ENCODE data around the gene HK1. TPM values are rescaled to one million over a fixed set of nuclear protein-coding genes. Genes with fewer than 3 reads are reported as not detected.

Gene HK1
- total RNA-seq, 1 donor from 2014 or later: 58.3 TPM

DNA sequence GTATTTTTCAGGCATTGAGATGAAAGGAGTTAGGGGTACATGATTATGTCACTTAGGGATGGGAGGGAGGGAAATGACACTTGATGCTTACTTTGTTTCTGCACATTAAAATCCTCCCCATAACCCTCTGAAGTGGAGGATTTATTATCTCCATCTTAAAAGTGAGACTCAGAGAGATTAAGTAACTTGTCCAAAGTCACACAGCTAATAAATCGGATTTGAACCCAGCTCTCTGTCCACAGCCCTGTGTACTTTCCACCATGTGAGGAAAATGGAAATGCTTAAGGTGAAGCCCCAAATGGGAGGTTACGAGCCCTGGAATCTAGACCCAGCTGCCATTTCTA is 58.6 kb downstream of the HK1 start:
- intact Hi-C loops (cut with DNase I): no loop called here
- ATAC-seq (no peak), DNase-seq (ENCODE audit: low spot score) (no peak)

DNA sequence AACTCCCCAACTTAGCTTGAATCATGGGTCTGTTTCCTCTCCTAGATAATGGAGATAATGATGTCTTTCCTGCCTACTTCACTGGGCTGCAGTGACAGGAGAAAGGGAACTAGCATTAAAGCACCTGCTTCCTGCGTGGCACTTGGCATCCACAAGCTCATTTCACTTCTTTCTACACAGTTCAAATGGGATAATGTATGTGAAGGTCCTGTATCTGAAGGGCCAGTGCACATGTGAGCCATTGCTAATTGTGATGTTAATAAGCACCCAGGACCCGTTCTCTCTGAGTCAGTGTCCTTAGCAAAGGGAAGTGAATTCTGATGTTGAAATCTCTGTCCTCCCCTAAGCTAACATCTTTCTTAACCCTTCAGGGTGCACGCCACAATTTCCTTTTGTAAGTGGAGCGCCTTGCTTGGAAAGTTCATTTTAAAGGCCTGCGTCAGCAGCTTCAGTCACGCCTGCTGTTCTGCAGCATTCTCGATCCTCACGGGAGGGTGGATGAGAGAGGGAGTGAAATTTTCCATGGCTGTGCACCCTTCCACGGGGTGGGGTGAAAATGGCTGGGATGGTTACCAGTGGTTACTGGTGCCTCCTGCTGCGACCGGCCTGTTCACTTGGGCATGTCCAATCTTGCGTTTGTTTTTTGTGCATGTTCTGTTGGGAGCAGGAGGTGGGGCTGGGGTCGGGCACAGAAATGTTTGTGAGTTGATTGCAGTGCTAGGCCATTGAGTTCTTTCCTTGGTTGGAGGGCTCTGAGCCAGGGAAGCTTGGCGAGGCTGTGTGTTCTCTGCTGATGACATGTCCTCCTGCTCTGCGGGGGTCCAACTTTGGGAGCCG is 59.2 kb downstream of the HK1 start:
- intact Hi-C loops (cut with DNase I): no loop called here
- ATAC-seq (peak; percentile 33), DNase-seq (ENCODE audit: low spot score) (no peak)

DNA sequence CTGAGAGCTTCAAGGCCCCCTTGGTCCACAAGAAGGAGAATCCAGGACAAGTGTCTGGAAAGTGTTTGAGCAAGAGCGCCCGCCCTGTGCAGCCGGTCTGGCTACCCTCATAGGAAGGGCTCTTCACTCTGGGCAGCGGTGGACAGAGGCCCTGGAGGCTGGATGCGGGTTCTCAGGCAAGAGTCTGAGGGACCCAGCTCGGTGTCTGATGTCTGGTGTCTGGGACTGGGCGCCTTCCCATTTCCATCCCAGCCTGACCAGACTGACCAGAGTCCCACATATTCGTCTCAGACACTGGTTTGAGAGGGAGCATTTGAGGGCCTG is 59.8 kb downstream of the HK1 start:
- intact Hi-C loops (cut with DNase I): no loop called here
- ATAC-seq (no peak), DNase-seq (ENCODE audit: low spot score) (no peak)

DNA sequence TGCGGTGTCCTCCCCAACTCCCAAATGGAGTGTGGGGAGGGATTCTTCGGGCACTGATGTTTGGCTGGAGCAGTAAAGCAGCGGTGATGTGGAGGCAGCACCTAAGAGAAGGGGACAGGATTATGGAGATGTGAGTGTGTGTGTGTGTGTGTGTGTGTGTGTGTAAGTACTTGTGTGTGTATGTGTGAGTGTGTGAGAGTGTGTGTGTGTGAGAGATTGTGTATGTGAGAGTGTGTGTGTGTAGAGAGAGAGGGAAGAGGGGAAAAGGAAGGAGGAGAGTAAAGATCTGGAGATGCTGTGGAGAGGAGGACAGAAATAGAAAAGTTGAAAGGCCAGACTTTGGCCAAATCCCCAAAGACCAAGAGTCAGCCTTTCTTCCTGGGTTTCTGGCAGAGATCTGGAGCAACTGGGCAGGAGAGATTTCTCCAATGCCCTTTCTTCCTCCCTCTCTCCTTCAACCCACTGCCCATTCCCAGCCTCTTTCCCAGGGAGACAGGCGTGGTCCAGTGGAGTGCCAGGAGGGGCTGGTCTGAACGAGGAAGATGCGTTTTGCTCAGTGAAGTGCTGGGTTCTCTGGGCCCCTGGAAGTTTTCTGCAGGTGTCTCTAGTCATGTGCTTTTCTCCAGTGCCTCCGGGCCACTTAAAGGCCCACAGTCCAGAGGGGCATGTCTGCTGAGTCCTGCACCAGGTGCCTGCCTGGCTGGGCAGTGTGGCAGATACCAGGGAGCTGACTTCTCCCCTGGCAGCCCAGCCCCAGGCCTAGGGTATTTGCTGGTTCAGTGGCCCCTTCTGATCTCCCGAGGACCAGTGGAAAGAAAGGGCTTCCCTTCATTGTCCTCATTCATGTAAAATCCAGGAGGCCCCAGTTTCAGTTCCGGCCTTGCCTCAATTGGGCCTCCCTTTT is 60.5 kb downstream of the HK1 start:
- DNase-seq (ENCODE audit: low spot score): no peak
- peak; percentile 11 for ATAC-seq
- intact Hi-C loops (cut with DNase I): no loop called here

DNA sequence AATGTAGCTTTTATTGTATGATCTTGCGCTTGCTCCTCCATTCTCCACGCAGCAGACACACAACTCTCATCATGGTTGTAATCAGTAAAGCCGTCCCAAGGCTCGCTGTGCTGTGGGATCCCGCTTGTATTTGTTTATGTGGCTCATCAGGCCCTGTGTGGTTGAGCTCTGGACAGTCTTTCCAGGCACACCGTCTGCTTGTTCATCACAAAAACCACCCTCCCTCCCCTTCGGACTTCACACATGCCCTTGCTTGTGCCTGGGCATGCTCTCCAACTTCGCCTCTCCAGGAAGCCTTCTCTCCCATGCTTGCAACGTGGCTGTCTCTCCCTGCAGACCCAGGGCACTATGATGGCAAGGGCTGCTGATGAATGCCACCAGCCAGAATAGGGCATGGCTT is 62.4 kb downstream of the HK1 start:
- ATAC-seq (no peak), DNase-seq (ENCODE audit: low spot score) (no peak)
- intact Hi-C loops (cut with DNase I): no loop called here

DNA sequence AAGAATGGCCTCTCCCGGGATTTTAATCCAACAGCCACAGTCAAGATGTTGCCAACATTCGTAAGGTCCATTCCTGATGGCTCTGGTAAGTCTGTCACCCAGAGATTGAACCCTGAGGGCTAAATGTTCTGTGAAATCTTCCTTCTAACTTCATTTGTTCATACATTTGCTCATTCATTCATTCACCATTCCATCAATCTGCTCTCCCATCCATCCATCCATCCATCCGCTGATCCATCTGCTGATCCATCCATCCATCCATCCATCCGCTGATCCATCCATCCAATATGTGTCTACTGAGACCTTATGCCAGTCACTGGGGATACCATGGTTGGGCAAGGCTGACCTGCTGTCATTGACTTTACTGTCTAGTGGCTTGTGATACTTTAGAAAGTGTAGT is 65.6 kb downstream of the HK1 start:
- DNase-seq (ENCODE audit: low spot score) (no peak), ATAC-seq (no peak)
- intact Hi-C loops (cut with DNase I): no loop called here

DNA sequence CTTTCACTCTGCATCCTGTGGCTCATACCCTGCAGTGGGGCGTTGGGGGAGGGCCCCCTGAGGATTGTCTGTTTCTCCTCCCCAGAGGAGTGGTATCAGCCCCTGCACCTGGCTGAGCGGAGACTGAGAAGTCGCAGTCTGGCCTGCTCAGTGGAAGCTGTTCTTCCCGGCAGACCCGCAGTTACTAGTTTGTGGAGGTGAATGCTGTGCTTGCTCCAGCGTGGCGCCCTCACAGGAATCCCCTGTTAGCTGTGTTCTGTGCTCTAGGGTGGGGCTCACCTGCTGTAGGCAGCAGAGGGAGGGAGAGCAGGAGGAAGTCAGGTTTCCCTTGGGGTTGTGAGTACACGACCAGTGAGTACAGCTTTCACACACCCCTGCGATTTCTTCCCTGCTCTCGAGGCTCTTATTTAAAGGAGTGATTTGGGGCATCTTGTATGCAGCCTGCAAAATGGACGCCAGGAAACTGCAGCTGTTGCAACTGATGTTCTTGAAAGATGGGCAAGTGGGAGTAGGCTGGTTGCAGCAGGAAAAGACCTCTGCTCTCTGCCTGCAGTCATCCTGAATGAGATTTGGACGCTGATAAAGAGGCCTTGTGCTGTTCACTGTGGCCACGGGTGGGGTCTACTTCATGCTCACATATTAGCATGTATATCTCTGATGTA is 66.4 kb downstream of the HK1 start:
- ATAC-seq (no peak), DNase-seq (ENCODE audit: low spot score) (no peak)
- intact Hi-C loops (cut with DNase I): no loop called here

DNA sequence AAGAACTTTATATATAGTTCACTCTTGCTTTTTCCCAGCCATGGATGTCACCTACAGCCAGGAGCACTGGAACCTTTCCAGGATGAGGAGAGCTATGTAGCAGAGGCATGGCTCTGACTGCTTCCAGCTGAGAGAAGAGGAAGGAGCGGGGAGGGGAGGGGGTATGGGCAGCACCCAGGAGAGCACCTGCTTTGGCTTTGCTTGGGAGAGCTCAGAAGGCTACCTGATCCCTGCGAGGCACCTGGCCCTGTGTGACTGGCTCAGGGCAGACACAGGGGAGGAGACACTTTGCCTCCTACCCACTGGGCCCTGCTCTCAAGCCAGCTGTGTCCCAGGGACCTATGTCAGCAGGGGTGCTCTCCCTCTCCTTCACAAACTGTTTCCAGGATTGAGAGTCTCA is 67.1 kb downstream of the HK1 start:
- no peak for ATAC-seq
- intact Hi-C loops (cut with DNase I): no loop called here
- no peak for DNase-seq (ENCODE audit: low spot score)

DNA sequence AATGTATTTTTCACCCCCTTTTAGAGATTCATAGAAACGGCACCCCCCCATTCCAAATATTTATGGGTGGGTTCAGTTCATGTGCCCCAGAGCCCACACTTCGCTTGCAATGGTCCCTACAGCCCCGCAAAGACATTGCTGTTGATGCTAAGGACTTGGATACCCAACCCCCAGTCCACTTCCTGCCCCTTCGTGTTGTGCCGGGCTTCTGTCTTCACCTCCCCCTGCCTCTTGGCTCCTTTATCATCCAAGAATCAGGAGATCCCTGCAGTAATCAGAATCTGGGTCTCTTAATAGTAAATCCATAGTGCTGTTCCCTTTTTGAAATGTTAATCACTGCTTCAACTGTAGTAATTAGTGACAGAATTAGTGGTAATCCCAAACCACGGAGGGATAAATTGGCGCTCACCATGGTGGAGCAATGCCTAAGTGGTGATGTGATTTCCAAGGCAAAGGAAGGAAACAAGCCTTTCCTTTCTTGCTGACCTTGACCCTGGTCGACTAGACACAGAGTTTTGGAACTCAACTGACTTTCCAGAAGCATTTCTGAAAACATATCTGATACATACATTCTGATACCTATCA is 67.7 kb downstream of the HK1 start:
- ATAC-seq (no peak), DNase-seq (ENCODE audit: low spot score) (no peak)
- intact Hi-C loops (cut with DNase I): no loop called here

DNA sequence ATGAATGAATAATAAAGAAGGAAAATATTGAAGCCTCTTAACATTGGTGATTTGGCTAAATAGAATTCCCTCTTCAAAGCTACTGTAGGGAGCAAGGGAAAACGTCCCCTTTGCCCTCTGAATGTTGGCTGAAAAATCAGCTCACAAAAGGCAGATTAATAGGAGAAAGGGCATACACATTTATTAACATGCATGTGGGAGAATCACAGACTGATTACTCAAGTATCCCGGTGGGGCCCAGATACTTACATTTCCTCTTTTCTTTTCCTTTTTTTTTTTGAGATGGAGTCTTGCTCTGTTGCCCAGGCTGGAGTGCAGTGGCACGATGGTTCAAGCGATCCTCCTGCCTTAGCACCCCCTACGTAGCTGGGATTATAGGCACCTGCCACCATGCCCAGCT is 68.5 kb downstream of the HK1 start:
- intact Hi-C loops (cut with DNase I): no loop called here
- ATAC-seq: no peak
- no peak for DNase-seq (ENCODE audit: low spot score)

DNA sequence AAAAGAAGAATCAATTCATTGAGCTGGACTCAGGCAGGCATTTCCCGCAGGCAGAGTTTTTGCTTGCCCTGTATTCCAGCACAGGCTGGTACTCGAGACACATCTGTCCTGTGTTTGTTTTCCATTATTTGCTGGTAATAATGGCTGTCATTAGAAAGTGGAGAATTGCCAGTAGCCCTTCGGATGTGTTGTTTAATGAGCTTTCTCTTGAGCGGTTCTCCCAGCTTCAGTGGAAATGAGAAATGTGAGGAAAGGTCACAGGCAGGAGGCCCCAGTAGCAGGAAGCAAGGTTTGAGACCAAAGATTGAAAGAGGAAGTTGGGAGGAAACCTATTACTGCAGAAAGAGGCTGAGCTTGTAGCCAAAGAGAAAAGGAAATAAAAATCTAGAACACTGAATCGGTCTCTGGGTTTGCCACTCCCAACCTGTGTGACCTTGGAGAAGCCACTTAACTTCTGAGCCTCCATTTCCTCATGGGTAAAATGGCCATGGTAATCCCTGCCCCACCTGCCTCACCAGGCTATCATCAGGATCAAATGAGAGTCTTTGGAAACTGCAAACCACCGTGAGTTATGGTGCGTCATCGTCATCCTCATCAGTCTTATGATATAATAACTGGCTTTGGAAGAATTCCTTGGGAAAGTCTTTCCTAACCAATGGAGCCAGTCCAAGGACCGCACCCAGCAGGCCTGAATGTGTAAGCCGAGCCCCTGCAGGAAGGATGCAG is 70.7 kb downstream of the HK1 start:
- intact Hi-C loops (cut with DNase I): no loop called here
- DNase-seq (ENCODE audit: low spot score) (no peak), ATAC-seq (peak; percentile 78)

DNA sequence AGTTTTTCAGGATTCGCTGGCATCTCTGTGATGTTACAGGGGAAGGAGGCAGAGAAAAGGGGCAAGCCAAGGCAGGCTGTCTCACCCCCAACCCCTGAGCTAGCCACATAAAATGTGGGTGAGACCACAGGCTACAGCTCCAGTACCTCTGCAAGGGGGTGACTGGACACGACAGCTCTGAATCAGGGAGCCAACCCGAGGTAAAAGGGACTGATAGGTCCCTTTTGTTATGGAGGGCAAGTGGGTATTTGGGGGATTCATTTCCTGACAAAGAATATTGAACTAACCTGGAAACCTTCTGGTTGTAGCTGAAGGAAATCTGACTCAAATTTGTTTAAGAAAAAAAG is 71.2 kb downstream of the HK1 start:
- no peak for DNase-seq (ENCODE audit: low spot score)
- no peak for ATAC-seq
- intact Hi-C loops (cut with DNase I): no loop called here

DNA sequence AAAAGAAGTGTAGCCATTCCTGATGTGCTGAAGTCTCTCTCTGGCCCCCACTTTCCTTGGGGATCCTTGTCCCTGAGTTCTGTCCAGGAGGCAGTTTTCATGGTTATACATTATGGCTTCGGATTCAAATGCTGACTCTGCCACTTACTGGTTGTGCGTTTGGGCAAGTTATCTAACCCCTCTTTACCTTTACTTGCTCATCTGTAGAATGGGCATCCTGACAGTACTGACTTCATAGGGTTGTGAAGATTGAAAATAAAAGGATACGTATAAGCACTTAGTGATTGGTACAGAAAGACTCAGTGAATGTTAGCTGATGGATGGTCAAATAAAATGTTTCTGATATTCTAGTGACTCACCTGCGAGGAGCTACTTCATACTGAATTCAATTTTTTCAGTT is 73.3 kb downstream of the HK1 start:
- intact Hi-C loops (cut with DNase I): no loop called here
- DNase-seq (ENCODE audit: low spot score): no peak
- no peak for ATAC-seq

DNA sequence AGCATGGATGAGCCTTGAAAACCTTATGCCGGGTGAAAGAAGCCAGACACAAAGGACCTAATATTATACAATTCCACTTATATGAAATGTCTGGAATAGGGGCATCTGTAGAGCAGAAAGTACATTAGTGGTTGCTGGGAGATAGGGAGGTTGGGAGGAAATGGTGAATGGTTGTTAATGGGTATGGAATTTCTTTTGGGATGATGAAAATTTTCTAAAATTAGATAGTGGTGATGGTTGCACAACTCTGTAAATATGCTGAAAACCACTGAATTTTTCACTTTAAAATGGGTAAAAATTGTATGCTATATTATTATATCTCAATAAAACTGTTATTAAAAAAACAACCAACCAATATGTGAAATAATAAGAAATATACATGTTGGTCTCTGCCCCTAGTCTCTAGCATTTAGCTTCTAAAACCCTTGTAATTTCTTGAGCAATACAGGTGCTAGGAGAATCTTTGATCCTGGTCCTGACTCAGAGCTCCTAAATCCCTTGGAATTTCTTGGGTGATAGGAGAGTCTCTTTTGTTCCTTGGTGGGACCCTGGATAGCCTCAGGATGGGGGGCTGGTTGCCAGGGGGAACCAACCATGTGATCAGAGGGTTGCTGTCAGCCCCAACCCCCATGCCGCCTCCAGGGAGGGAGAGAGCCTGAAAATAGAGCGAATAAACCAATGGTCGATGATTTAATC is 74.4 kb downstream of the HK1 start:
- ATAC-seq (no peak), DNase-seq (ENCODE audit: low spot score) (no peak)
- intact Hi-C loops (cut with DNase I): no loop called here

DNA sequence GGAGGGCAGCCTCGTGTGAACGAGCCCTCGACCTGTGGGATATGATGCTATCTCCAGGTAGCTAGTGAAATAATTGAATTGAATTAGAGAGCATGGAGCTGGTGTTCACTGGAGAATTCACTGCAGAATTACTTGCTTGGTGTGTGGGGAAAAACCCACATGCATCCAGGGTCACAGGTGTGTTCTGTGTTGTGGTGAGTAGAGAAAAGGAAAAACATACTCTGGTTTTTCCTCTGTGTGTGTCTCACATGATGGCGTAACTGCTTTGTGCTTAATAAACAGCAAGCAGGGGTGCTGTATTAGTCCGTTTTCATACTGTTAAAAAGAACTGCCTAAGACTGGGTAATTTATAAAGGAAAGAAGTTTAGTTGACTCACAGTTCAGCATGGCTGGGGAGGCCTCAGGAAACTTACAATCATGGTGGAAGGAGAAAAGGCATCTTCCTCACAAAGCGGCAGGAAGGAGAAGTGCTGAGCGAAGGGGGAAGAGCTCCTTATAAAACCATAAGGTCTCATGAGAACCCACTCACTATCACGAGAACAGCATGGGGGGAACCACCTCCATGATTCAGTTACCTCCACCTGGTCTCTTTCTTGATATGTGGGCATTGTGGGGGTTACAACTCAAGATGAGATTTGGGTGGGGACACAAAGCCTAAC is 75.8 kb downstream of the HK1 start:
- intact Hi-C loops (cut with DNase I): no loop called here
- DNase-seq (ENCODE audit: low spot score) (no peak), ATAC-seq (no peak)

DNA sequence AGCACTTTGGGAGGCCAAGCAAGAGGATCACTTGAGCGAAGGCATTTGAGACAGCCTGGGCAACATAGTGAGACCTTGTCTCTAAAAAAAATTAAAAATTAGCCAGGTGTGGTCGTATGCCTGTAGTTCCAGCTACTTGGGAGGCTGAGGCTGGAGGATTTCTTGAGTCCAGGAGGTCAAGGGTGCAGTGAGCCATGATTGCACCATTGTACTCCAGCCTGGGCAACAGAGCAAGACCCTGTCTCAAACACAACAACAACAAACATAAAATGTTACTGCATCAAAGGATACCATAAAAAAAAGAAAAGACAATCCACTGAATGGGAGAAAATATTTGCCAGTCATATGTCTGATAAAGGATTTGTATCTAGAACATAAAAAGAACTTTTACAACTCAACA is 77.9 kb downstream of the HK1 start:
- intact Hi-C loops (cut with DNase I): no loop called here
- no peak for DNase-seq (ENCODE audit: low spot score)
- ATAC-seq: no peak

DNA sequence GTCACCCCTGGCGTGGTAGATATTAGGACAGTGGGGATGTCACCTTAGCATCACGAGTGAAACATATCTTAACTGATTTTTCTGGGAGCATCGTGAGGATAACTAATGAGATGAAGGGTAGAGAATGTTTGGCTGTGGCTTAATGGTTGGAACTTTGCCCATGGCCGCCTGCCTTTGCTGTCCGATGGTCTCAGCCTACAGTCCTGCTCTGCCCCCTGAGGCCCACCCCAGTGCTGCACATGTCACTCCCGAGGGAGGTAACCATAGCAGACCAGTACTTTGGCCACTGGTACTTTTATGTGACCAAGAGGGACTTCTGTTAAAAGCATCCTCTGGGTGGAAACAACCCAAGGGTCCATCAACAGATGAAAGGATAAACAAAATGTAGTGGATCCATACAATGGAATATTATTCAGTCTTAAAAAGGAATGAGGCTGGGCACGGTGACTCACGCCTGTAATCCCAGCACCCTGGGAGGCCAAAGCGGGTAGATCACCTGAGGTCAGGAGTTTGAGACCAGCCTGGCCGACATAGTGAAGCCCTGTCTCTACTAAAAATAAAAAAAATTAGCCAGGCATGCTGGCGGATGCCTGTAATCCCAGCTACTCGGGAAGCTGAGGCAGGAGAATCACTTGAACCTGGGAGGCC is 80.0 kb downstream of the HK1 start:
- intact Hi-C loops (cut with DNase I): no loop called here
- ATAC-seq (no peak), DNase-seq (ENCODE audit: low spot score) (no peak)

DNA sequence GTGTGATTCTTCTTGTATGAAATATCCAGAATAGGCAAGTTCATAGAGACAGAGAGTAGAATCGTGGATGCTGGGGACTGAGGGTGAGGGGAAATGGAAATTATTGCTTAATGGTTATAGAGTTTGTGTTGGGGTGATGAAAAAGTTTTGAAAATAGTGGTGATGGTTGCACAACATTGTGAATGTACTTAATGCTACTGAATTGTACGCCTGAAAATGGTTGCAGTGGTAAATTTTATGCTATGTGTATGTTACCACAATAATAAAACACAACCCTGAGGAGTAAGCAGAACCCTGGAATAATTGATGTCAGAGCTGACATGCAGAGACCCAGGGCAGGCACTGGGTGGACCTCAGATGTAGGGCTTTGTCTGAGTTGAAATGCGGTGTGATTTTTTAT is 80.9 kb downstream of the HK1 start:
- intact Hi-C loops (cut with DNase I): no loop called here
- ATAC-seq (no peak), DNase-seq (ENCODE audit: low spot score) (no peak)
